IMR-90 (cell line): ENCODE data around the gene PIP5K1C. TPM values are rescaled to one million over a fixed set of nuclear protein-coding genes. Genes with fewer than 3 reads are reported as not detected.

Experiments
- ATAC-seq: fragments of 200-7000 bp; cut with Tn5 transposase; 2 replicates; pipeline ENCODE4 v1.9.1; 2020; ENCODE audit warnings: low read depth, mild to moderate bottlenecking, moderate library complexity
- BruUV-seq: library from RNA; stranded (reverse); fragments of 400-500 nt; replicated peaks from 2 replicates; lab custom pipeline; 2021; lab: Mats Ljungman, UMichigan
- CTCF ChIA-PET: fragments of 300-600 bp; formaldehyde crosslinking; extraction: SDS; loops from one replicate; lab custom pipeline; 2021; ENCODE audit warnings: antibody characterized with exemption; lab: Yijun Ruan, JAX
- POLR2A ChIA-PET: fragments of 300-600 bp; sonication (Branson Sonifier 250); formaldehyde crosslinking; loops from one replicate; lab custom pipeline; 2022; ENCODE audit warnings: antibody characterized with exemption; ENCODE audit not compliant: unreplicated experiment; lab: Charles Lee
- DNase-seq: peaks from one replicate; pipeline ENCODE4 v3.0.0; 2013
- H2AFZ ChIP-seq: replicated peaks from 2 replicates; pipeline ENCODE3; 2013; ENCODE audit warnings: low read length, mild to moderate bottlenecking; ENCODE audit not compliant: poor library complexity
- H2AK5ac ChIP-seq: 2 replicates; pipeline ENCODE4 v1.6.1; 2013; ENCODE audit warnings: low read depth, low read length, inconsistent platforms
- H2AK9ac ChIP-seq: replicated peaks from 2 replicates; pipeline ENCODE3; 2013; ENCODE audit warnings: mild to moderate bottlenecking, low read depth, low read length, moderate library complexity; ENCODE audit not compliant: poor library complexity
- H2BK120ac ChIP-seq: 2 replicates; pipeline ENCODE4 v1.6.1; 2013; ENCODE audit warnings: low read depth, low read length, inconsistent platforms
- H2BK15ac ChIP-seq: 3 replicates; pipeline ENCODE4 v1.6.1; 2013; ENCODE audit warnings: low read depth, low read length, inconsistent platforms
- H2BK20ac ChIP-seq: 2 replicates; pipeline ENCODE4 v1.6.1; 2013; ENCODE audit warnings: low read depth, mild to moderate bottlenecking, inconsistent platforms, low read length, moderate library complexity
- H2BK5ac ChIP-seq: 2 replicates; pipeline ENCODE4 v1.6.1; 2013; ENCODE audit warnings: mild to moderate bottlenecking, low read depth, low read length, inconsistent platforms; ENCODE audit not compliant: poor library complexity, severe bottlenecking
- H3K14ac ChIP-seq: replicated peaks from 2 replicates; pipeline ENCODE4 v1.6.1; 2013; ENCODE audit warnings: low read depth, low read length, inconsistent platforms
- H3K18ac ChIP-seq: 2 replicates; pipeline ENCODE4 v1.6.1; 2013; ENCODE audit warnings: low read depth, low read length, control low read depth
- H3K23ac ChIP-seq: 2 replicates; pipeline ENCODE4 v1.6.1; 2013; ENCODE audit warnings: low read depth, low read length, inconsistent platforms
- H3K27ac ChIP-seq: 2 replicates; pipeline ENCODE4 v1.5.1; 2013; ENCODE audit warnings: mild to moderate bottlenecking, control low read depth, low read length; ENCODE audit not compliant: insufficient read depth
- H3K27me3 ChIP-seq: 2 replicates; pipeline ENCODE4 v1.6.1; 2013; ENCODE audit warnings: low read length; ENCODE audit not compliant: control insufficient read depth, insufficient read depth
- H3K36me3 ChIP-seq: 2 replicates; pipeline ENCODE4 v1.6.1; 2013; ENCODE audit warnings: low read length, mixed read lengths; ENCODE audit not compliant: control insufficient read depth, insufficient read depth
- H3K4ac ChIP-seq: 2 replicates; pipeline ENCODE4 v1.6.1; 2013; ENCODE audit warnings: low read depth, low read length, inconsistent platforms
- H3K4me1 ChIP-seq: 2 replicates; pipeline ENCODE4 v1.6.1; 2013; ENCODE audit warnings: low read length, mixed read lengths; ENCODE audit not compliant: control insufficient read depth, insufficient read depth
- H3K4me2 ChIP-seq: 2 replicates; pipeline ENCODE4 v1.6.1; 2013; ENCODE audit warnings: low read depth, mild to moderate bottlenecking, control low read depth, low read length, moderate library complexity
- H3K4me3 ChIP-seq: 2 replicates; pipeline ENCODE4 v1.5.1; 2013; ENCODE audit warnings: low read depth, mild to moderate bottlenecking, control low read depth, low read length, moderate library complexity; ENCODE audit not compliant: insufficient read depth
- H3K56ac ChIP-seq: 2 replicates; pipeline ENCODE4 v1.6.1; 2013; ENCODE audit warnings: low read length, inconsistent platforms; ENCODE audit not compliant: insufficient read depth; ENCODE audit errors: extremely low read depth
- H3K79me1 ChIP-seq, 2 experiments: 2 replicates each; pipeline ENCODE4 v1.6.1; 2013; ENCODE audit warnings: low read length in 2 of 2, inconsistent platforms in 1 of 2, low read depth in 1 of 2
- H3K9ac ChIP-seq: 2 replicates; pipeline ENCODE4 v1.6.1; 2013; ENCODE audit warnings: low read depth, low read length, control low read depth
- H3K9me1 ChIP-seq: 2 replicates; pipeline ENCODE4 v1.6.1; 2013; ENCODE audit warnings: low read length, inconsistent platforms; ENCODE audit not compliant: insufficient read depth
- H3K9me3 ChIP-seq: 2 replicates; pipeline ENCODE4 v1.6.1; 2013; ENCODE audit warnings: low read length; ENCODE audit not compliant: control insufficient read depth, insufficient read depth
- H4K20me1 ChIP-seq: 2 replicates; pipeline ENCODE4 v1.6.1; 2013; ENCODE audit warnings: low read length, inconsistent platforms; ENCODE audit not compliant: insufficient read depth
- H4K5ac ChIP-seq: 2 replicates; pipeline ENCODE4 v1.6.1; 2013; ENCODE audit warnings: mild to moderate bottlenecking, low read depth, low read length, control low read depth
- H4K8ac ChIP-seq, 2 experiments: 2 replicates each; pipeline ENCODE4 v1.6.1; 2013; ENCODE audit warnings: low read depth in 2 of 2, low read length in 2 of 2, control low read depth in 1 of 2, inconsistent platforms in 1 of 2
- H4K91ac ChIP-seq: 2 replicates; pipeline ENCODE4 v1.6.1; 2013; ENCODE audit warnings: low read depth, low read length, inconsistent platforms; ENCODE audit not compliant: insufficient read depth
- CHD1 ChIP-seq: IDR thresholded peaks from 2 replicates; pipeline ENCODE4 v1.6.1; 2012; ENCODE audit warnings: low read depth, low read length, improper control_type of control experiment
- MAFK ChIP-seq: IDR thresholded peaks from 2 replicates; pipeline ENCODE4 v1.6.1; 2012; ENCODE audit warnings: low read depth, low read length, improper control_type of control experiment
- RAD21 ChIP-seq: IDR thresholded peaks from 2 replicates; pipeline ENCODE4 v1.6.1; 2012; ENCODE audit warnings: low read length, improper control_type of control experiment
- RCOR1 ChIP-seq: IDR thresholded peaks from 2 replicates; pipeline ENCODE4 v1.6.1; 2012; ENCODE audit warnings: mild to moderate bottlenecking, low read length, improper control_type of control experiment; ENCODE audit not compliant: insufficient replicate concordance
- RFX5 ChIP-seq: IDR thresholded peaks from 2 replicates; pipeline ENCODE4 v1.8.0; 2012; ENCODE audit warnings: low read depth, mild to moderate bottlenecking, low read length, moderate library complexity
- whole genome bisulfite sequencing, 2 experiments: methylation state at CpG; one replicate each; pipeline versions ENCODE4 v1.1.5 to v1.1.7; 2013; ENCODE audit warnings: missing lambda C conversion rate in 2 of 2; ENCODE audit not compliant: insufficient read length in 1 of 2; ENCODE audit errors: extremely low coverage in 2 of 2; 5-methylcytosine and 5-hydroxymethylcytosine counted together
- dilution Hi-C: fragments of 300-500 bp; cut with HindIII; formaldehyde crosslinking; loops from one replicate; pipeline ENCODE4 v1.14.3; 2018; ENCODE audit warnings: low sequenced_read_pairs; ENCODE audit not compliant: unreplicated experiment
- in situ Hi-C: fragments of 300-500 bp; cut with MboI; formaldehyde crosslinking; loops from 3 replicates; pipeline ENCODE4 v1.14.3; 2019; ENCODE audit warnings: low sequenced_read_pairs, inconsistent platforms, mixed read lengths
- intact Hi-C: fragments of 100-400 bp; cut with micrococcal nuclease; formaldehyde crosslinking; loops from 2 replicates; pipeline ENCODE4 v1.10.0; 2022
- polyA plus RNA-seq, 3 experiments: library from polyadenylated mRNA; depleted of rRNA; stranded (reverse); fragments of >200 nt; gene quantifications; 2 replicates each; pipeline ENCODE4 v1.2.3, GENCODE V29; 2012; ENCODE audit warnings: low replicate concordance in 1 of 3
- total RNA-seq: library from RNA; depleted of rRNA; stranded (reverse); fragments of >200 nt; gene quantifications from 2 replicates; pipeline ENCODE4 v1.2.3, GENCODE V29; 2012
- TF ChIP-seq, protein P1 (sequence below): conservative IDR thresholded peaks from 2 replicates; pipeline ENCODE4 v1.5.1; 2012; ENCODE audit warnings: mild to moderate bottlenecking, low read depth, low read length, improper control_type of control experiment

PIP5K1C gene
- total and polyA plus RNA-seq, 2 of the 4 experiments (the other 2 are of a cell fraction), result 13.6 to 23.3 TPM

DNA sequence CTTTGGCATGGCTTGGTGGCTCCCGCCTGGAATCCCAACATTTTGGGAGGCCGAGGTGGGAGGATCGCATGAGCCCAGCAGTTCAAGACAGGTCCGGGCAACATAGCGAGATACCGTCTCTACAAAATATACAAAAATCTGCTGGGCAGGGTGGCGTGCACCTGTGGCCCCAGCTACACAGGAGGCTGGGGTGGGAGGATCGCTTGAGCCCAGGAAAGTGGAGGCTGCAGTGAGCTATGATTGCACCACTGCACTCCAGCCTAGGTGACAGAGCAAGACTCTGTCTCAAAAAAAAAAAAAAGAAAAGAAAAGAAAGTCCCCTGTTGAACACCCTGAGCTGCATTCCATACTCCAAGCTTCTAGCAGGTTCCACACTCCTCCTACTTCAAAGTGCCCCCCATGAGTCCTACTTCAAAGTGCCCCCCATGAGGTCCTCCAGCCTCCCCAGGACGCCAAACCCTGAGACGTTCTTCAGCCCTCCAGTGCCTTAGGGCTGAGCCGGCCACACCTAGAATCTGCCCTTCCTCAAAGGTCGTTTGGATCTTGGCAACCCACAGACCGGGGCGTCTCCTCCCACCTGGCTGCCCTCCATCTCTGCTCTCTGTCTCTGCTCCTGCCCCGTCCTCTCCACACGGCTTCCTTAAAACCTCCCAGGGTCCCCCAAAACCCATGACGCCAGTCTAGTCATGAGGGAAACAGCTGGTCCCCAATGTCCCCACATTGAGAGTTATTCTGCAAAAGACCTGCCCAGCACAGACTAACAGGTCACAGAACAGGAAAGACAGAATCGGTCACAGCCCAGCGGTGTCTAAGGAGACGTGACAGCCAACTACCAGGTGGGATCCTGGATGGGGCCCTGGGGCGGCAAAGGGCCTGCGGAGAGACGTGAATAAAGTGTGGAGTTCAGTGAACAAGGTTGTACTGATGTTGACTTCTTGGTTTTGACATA is 12.7 kb upstream of the PIP5K1C start (continued):
- TF ChIP-seq CHD1, result no peak

DNA sequence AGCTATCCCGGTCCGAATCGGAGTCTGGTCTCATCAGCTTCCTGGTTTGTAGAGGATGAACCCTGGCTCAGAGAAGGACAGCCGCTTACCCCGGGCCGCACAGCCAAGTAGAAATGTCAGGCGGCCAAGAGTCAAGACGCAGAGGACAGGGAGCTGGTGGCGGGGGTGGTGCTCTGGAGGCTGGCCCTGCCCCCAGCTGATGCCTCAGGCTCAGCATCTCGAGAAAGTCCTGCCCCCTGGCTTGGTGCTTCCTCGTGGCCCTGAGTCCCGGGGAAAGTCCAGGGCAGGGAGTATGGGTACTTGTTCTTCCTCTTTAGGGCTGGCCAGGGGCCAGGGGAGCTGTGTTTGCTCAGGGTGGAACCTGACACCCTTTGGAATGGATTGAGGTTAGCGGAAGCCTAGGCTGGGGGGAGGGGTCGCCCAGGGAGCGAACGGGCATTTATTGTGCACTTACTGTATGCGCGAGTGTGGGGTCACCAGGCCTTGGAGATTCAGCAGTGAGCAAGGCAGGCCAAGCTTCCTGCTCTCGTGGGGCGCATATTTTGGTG is 10.1 kb upstream of the PIP5K1C start:
- peak; percentile 43 for DNase-seq
- H3K9me3 ChIP-seq, result no peaks in the 10 kb centered on the region
- 37% methylated on average over 6 of the region's 20 CpGs; no CpG with 5 or more reads in 1 of the 2 experiments for WGBS, 2 experiments

More for the DNA sequence above, 10.1 kb upstream of the PIP5K1C start:
- no peak overlapping the region for H2BK120ac ChIP-seq
- dilution Hi-C loops (no loop called here), in situ Hi-C loops (no loop called here), intact Hi-C loops (no loop called here)
- H3K27ac ChIP-seq, result no peak overlapping the region
- H4K8ac ChIP-seq, result no peak overlapping the region
- H3K4ac ChIP-seq, result no peak overlapping the region
- H2AK9ac ChIP-seq, result peak overlapping the region; percentile 5
- no peak overlapping the region for H2AK5ac ChIP-seq
- TF ChIP-seq RFX5 (no peak), MAFK (no peak), RAD21 (no peak), RCOR1 (no peak)
- TF ChIP-seq, protein P1, sequence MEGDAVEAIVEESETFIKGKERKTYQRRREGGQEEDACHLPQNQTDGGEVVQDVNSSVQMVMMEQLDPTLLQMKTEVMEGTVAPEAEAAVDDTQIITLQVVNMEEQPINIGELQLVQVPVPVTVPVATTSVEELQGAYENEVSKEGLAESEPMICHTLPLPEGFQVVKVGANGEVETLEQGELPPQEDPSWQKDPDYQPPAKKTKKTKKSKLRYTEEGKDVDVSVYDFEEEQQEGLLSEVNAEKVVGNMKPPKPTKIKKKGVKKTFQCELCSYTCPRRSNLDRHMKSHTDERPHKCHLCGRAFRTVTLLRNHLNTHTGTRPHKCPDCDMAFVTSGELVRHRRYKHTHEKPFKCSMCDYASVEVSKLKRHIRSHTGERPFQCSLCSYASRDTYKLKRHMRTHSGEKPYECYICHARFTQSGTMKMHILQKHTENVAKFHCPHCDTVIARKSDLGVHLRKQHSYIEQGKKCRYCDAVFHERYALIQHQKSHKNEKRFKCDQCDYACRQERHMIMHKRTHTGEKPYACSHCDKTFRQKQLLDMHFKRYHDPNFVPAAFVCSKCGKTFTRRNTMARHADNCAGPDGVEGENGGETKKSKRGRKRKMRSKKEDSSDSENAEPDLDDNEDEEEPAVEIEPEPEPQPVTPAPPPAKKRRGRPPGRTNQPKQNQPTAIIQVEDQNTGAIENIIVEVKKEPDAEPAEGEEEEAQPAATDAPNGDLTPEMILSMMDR, result no peak
- no peak overlapping the region for H3K4me2 ChIP-seq
- H4K91ac ChIP-seq, result no peak overlapping the region
- H3K23ac ChIP-seq, result no peak overlapping the region
- H2BK15ac ChIP-seq, result no peak overlapping the region
- no TSS peak for BruUV-seq
- no peaks in the 10 kb centered on the region for H3K79me1 ChIP-seq
- no peaks in the 10 kb centered on the region for H3K36me3 ChIP-seq
- H2BK5ac ChIP-seq, result no peak overlapping the region
- no peak overlapping the region for H2AFZ ChIP-seq
- no peak overlapping the region for H2BK20ac ChIP-seq
- no peaks in the 10 kb centered on the region for H4K20me1 ChIP-seq
- no peak overlapping the region for H3K56ac ChIP-seq
- ATAC-seq, result peak; percentile 42
- H3K18ac ChIP-seq, result no peak overlapping the region
- peaks cover 20% of the 10 kb centered on the region for H3K27me3 ChIP-seq
- no peak overlapping the region for H3K14ac ChIP-seq
- no peaks in the 10 kb centered on the region for H3K9me1 ChIP-seq
- ChIA-PET CTCF (interaction anchor here (2.0 kb wide), 1 partner anchor 10 kb away, joined by 5 read pairs; the partner anchor contains the start of gene PIP5K1C), POLR2A (no interaction called here)
- no peak overlapping the region for H3K9ac ChIP-seq
- H3K4me3 ChIP-seq, result no peak overlapping the region
- no peaks in the 10 kb centered on the region for H3K4me1 ChIP-seq
- H4K5ac ChIP-seq, result no peak overlapping the region
